K562 (cell line): ENCODE data around the gene ATF6B. TPM values are rescaled to one million over a fixed set of nuclear protein-coding genes. Genes with fewer than 3 reads are reported as not detected.

Experiments used
- MAFF ChIP-seq: IDR thresholded peaks from 2 replicates; pipeline ENCODE4 v1.6.1; 2012; ENCODE audit warnings: low read length, improper control_type of control experiment
- NEUROD1 ChIP-seq: fragments of 150-350 bp; IDR thresholded peaks from 2 replicates; pipeline ENCODE4 v1.6.1; 2014; ENCODE audit warnings: borderline replicate concordance, low read length, low read depth; ENCODE audit not compliant: partially characterized antibody
- RREB1 ChIP-seq: fragments of 250-450 bp; sonication (Bioruptor Pico); IDR thresholded peaks from 2 replicates; pipeline ENCODE4 v1.4.0; 2020
- ZNF232 ChIP-seq: sonication (generic); formaldehyde crosslinking; IDR thresholded peaks from 2 replicates; pipeline ENCODE4 v1.8.0; 2022; ENCODE audit warnings: mild to moderate bottlenecking, missing genetic modification reagents
- polyA plus RNA-seq, 8 experiments: library from polyadenylated mRNA; depleted of rRNA in 4 of 8; stranded (reverse) in 5 of 8; unstranded in 3 of 8; fragments of >200 nt; fragmentation: Nextera tagmentation in 2 of 8; fragmentation: Illumina TruSeq in 1 of 8; extraction: Ambion mirVana in 2 of 8; extraction: Trizol in 1 of 8; gene quantifications; 2 replicates each; pipeline versions ENCODE4 v1.2.1 to v1.2.3, GENCODE V29; 2011 to 2014; ENCODE audit warnings: inconsistent platforms in 1 of 8, missing spikeins in 1 of 8
- total RNA-seq, 7 experiments: library from RNA; depleted of rRNA in 6 of 7; stranded (reverse); fragments of >200 nt in 6 of 7; fragmentation: Illumina TruSeq in 2 of 7; extraction: Trizol in 2 of 7; gene quantifications; 2 replicates each; pipeline versions ENCODE4 v1.2.1 to v1.2.3, GENCODE V29; 2011 to 2021; ENCODE audit warnings: low replicate concordance in 1 of 7
- TF ChIP-seq, protein P1 (sequence below): sonication (generic); formaldehyde crosslinking; IDR thresholded peaks from 2 replicates; pipeline ENCODE4 v1.8.0; 2022; ENCODE audit warnings: missing genetic modification reagents, mild to moderate bottlenecking, moderate library complexity, borderline replicate concordance
- TF ChIP-seq, protein P2 (sequence below), 2 experiments: fragments of 450-650 bp; formaldehyde crosslinking in 1 of 2; IDR thresholded peaks; 2 replicates each; pipeline versions ENCODE4 v1.4.0 to v1.6.1; 2014 to 2020; ENCODE audit warnings: mild to moderate bottlenecking in 2 of 2, borderline replicate concordance in 1 of 2, low read depth in 1 of 2

Gene ATF6B
- total and polyA plus RNA-seq, 9 of the 15 experiments (the other 6 are each of a cell fraction or from before 2014, with no cell fraction given): 20.7 to 131 (median 31.7) TPM

- TF ChIP-seq, protein P1, sequence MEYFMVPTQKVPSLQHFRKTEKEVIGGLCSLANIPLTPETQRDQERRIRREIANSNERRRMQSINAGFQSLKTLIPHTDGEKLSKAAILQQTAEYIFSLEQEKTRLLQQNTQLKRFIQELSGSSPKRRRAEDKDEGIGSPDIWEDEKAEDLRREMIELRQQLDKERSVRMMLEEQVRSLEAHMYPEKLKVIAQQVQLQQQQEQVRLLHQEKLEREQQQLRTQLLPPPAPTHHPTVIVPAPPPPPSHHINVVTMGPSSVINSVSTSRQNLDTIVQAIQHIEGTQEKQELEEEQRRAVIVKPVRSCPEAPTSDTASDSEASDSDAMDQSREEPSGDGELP: peak; percentile 63; the same call in 1 of the 2 replicates
- TF ChIP-seq ZNF232 (CRISPR knock-in tag): no peak
- TF ChIP-seq, protein P2, sequence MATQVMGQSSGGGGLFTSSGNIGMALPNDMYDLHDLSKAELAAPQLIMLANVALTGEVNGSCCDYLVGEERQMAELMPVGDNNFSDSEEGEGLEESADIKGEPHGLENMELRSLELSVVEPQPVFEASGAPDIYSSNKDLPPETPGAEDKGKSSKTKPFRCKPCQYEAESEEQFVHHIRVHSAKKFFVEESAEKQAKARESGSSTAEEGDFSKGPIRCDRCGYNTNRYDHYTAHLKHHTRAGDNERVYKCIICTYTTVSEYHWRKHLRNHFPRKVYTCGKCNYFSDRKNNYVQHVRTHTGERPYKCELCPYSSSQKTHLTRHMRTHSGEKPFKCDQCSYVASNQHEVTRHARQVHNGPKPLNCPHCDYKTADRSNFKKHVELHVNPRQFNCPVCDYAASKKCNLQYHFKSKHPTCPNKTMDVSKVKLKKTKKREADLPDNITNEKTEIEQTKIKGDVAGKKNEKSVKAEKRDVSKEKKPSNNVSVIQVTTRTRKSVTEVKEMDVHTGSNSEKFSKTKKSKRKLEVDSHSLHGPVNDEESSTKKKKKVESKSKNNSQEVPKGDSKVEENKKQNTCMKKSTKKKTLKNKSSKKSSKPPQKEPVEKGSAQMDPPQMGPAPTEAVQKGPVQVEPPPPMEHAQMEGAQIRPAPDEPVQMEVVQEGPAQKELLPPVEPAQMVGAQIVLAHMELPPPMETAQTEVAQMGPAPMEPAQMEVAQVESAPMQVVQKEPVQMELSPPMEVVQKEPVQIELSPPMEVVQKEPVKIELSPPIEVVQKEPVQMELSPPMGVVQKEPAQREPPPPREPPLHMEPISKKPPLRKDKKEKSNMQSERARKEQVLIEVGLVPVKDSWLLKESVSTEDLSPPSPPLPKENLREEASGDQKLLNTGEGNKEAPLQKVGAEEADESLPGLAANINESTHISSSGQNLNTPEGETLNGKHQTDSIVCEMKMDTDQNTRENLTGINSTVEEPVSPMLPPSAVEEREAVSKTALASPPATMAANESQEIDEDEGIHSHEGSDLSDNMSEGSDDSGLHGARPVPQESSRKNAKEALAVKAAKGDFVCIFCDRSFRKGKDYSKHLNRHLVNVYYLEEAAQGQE (IDR thresholded peaks at IDR 0.05; ENCODE audit: borderline replicate concordance): peak; percentile 83
- TF ChIP-seq, protein P2 (CRISPR knock-in tag; IDR thresholded peaks at IDR 0.05; ENCODE audit: low read depth): no peak
- TF ChIP-seq MAFF: no peak
- TF ChIP-seq RREB1 (CRISPR knock-in tag): no peak
- no peak for TF ChIP-seq NEUROD1
Observed at GRCh38 chr6:32087574-32088486, 40.2 kb downstream of the ATF6B start (continued).
